Measurements from ENCODE around the gene PRICKLE3.

PRICKLE3 gene

DNA sequence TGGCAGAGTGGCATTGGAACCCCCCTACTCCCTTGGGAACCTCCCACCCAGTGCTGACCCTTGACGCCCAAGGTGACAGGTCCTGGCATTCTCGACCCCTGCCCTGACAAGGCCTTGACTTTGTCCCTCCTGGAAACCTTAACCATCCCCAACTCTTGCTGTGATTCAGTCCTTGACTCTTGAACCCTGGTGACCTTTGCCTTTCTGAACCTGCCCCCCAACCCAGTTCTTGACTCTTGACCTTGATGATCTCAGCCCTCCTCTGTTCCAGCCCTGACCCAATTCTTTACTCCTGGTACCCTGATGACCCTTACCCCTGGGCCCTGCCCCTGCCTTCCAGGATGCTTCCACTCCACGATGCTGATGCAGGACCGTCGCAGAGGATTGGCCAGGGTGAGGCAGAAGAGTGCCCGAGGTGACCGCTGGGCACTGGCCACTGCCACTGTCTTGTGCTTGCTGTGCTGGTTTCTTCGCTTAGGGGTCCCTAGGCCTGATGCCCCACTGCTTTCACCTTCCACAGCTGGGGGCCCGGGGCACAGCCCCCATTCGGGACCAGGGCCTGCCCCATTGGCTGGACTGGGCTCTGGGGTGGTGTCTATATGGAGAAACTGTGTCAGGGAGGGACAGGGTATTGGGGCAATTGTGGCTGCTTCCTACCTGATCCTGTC, 45.3 kb upstream of the PRICKLE3 start:
- Histone ChIP-seq H3K36me3 (ENCODE audit: control insufficient read depth, insufficient read depth, low read length) (no peaks in the 10 kb centered on the region), H3K4me3 (ENCODE audit: low read depth, low read length) (no peak overlapping the region), H3K9ac (no peak overlapping the region), H3K9me3 (ENCODE audit: control insufficient read depth, low read length) (no peaks in the 10 kb centered on the region), H3K4me1 (no peaks in the 10 kb centered on the region), H3K27ac (no peak overlapping the region), H3K27me3 (ENCODE audit: control insufficient read depth, insufficient read depth, low read length) (no peaks in the 10 kb centered on the region), H2AFZ (no peak overlapping the region), H3K79me2 (no peaks in the 10 kb centered on the region), H3K4me2 (ENCODE audit: low read length) (no peak overlapping the region)
- TF ChIP-seq, protein P1, sequence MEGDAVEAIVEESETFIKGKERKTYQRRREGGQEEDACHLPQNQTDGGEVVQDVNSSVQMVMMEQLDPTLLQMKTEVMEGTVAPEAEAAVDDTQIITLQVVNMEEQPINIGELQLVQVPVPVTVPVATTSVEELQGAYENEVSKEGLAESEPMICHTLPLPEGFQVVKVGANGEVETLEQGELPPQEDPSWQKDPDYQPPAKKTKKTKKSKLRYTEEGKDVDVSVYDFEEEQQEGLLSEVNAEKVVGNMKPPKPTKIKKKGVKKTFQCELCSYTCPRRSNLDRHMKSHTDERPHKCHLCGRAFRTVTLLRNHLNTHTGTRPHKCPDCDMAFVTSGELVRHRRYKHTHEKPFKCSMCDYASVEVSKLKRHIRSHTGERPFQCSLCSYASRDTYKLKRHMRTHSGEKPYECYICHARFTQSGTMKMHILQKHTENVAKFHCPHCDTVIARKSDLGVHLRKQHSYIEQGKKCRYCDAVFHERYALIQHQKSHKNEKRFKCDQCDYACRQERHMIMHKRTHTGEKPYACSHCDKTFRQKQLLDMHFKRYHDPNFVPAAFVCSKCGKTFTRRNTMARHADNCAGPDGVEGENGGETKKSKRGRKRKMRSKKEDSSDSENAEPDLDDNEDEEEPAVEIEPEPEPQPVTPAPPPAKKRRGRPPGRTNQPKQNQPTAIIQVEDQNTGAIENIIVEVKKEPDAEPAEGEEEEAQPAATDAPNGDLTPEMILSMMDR (IDR thresholded peaks at IDR 0.05) = no peak

DNA sequence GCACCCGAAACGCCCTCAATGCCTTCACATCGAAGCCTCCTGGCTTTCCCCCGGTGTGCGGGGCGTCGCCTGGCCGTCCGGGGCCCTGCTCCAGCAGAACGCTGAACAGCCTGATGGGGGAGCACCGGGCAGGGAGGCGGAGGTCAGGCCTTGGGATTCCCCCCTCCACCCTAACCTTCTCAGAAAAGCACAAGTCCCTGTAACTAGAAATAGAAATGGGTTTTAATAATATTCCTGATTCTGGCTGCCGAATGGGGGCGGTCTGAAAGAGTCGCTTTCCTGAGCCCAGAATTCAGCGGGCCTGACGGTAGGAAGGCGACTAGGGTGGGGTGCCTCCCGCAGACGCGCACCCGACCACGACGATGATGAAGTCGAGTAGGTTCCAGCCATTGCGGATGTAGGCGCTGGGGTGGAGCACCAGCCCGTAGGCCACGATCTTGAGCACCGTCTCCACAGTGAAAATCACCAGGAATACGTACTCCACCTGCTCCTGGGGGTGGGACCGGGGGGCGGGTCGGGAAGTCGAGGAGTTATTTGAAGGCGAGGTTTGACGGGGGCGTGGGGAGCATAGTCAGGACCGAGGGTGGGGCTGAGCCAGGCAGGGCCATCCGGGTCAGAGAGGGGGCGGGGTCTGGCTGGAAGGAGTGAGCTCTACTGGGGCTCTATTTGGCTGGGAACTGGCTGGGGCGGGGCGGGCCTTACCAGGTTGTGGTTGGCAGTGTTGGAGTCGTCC, 44.5 kb upstream of the PRICKLE3 start:
- Histone ChIP-seq H3K36me3 (ENCODE audit: control insufficient read depth, insufficient read depth, low read length) (no peaks in the 10 kb centered on the region), H3K27me3 (ENCODE audit: control insufficient read depth, insufficient read depth, low read length) (no peaks in the 10 kb centered on the region), H3K4me2 (ENCODE audit: low read length) (no peak overlapping the region), H3K79me2 (no peaks in the 10 kb centered on the region), H2AFZ (peak overlapping the region; percentile 72), H3K27ac (no peak overlapping the region), H3K9me3 (ENCODE audit: control insufficient read depth, low read length) (no peaks in the 10 kb centered on the region), H3K4me3 (ENCODE audit: low read depth, low read length) (no peak overlapping the region), H3K9ac (no peak overlapping the region), H3K4me1 (no peaks in the 10 kb centered on the region)
- TF ChIP-seq, protein P1 (IDR thresholded peaks at IDR 0.05) = no peak

DNA sequence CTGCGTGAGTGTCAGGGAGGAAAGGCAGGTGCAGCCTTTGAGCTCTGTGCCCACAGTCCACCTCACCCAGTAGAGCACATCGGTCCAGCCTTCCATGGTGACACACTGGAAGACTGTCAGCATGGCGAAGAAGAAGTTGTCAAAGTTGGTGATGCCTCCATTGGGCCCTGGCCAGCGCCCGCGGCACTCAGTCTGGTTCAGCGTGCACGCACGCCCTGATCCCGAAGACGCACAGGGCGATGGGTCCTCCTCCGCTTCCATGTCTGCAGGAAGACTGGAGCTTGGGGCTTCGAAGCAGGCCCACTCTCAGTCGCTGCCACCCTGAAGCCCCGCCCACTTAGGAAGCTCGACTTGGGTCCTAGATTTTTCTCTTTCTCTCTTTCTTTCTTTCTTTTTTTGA, 42.0 kb upstream of the PRICKLE3 start:
- H3K27me3 ChIP-seq (ENCODE audit: control insufficient read depth, insufficient read depth, low read length) = no peaks in the 10 kb centered on the region
- no peak overlapping the region for H3K4me2 ChIP-seq (ENCODE audit: low read length)
- H3K4me1 ChIP-seq = no peaks in the 10 kb centered on the region
- H2AFZ ChIP-seq = no peak overlapping the region
- H3K9ac ChIP-seq = no peak overlapping the region
- H3K9me3 ChIP-seq (ENCODE audit: control insufficient read depth, low read length) = no peaks in the 10 kb centered on the region
- H3K36me3 ChIP-seq (ENCODE audit: control insufficient read depth, insufficient read depth, low read length) = no peaks in the 10 kb centered on the region
- H3K4me3 ChIP-seq (ENCODE audit: low read depth, low read length) = no peak overlapping the region
- H3K27ac ChIP-seq = no peak overlapping the region
- H3K79me2 ChIP-seq = no peaks in the 10 kb centered on the region
- TF ChIP-seq, protein P1 (IDR thresholded peaks at IDR 0.05) = no peak

DNA sequence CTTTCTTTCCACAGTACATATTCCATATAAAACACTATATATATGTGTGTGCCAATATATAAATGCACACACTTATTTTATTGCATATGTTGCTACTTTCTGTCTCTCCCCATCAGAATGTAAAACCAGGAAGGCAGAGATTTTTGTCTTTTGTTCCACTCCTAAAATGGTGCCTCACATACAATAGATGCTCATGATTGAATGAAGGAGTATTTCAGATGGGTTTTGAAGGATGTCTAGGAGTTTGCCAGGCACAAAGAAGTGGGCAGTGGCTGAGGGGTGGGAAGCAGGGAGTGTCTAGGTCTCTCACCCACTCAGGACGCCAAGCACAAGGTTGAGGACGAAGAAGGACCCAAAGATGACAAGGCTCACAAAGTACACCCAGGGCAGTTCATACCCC, 41.6 kb upstream of the PRICKLE3 start:
- Histone ChIP-seq H3K27ac (no peak overlapping the region), H2AFZ (no peak overlapping the region), H3K9ac (no peak overlapping the region), H3K36me3 (ENCODE audit: control insufficient read depth, insufficient read depth, low read length) (no peaks in the 10 kb centered on the region), H3K4me1 (no peaks in the 10 kb centered on the region), H3K9me3 (ENCODE audit: control insufficient read depth, low read length) (no peaks in the 10 kb centered on the region), H3K4me3 (ENCODE audit: low read depth, low read length) (no peak overlapping the region), H3K79me2 (no peaks in the 10 kb centered on the region), H3K4me2 (ENCODE audit: low read length) (no peak overlapping the region), H3K27me3 (ENCODE audit: control insufficient read depth, insufficient read depth, low read length) (no peaks in the 10 kb centered on the region)
- TF ChIP-seq, protein P1 (IDR thresholded peaks at IDR 0.05) = no peak
